GM19455 (cell line): ENCODE results near the gene GNA15.
"Not testable (repeated sequence)": the region's sequence is repeated elsewhere in the genome, so short reads cannot be mapped to it uniquely, and the experiment has no call there.

ENCODE experiments used
- ATAC-seq: cut with Tn5 transposase; IDR thresholded peaks from one replicate; pipeline ENCODE4 v1.9.1; 2021; ENCODE audit not compliant: unreplicated experiment

The GNA15 gene

GRCh38 chr19:3167533-3168272, 31.9 kb downstream of the GNA15 start:
- ATAC-seq: no peak

- ATAC-seq: no peak
Measured at GRCh38 chr19:3171894-3172672, 36.2 kb downstream of the GNA15 start.

DNA sequence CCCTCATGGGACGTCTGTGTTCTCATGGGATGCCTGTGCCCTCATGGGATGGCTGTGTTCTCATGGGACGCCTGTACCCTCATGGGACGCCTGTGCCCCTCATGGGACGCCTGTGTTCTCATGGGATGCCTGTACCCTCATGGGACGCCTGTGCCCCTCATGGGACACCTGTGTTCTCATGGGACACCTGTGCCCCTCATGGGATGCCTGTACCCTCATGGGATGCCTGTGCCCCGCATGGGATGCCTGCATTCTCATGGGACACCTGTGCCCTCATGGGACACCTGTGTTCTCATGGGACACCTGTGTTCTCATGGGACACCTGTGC, 36.8 kb downstream of the GNA15 start:
- ATAC-seq: not testable (repeated sequence)

GRCh38 chr19:3175781-3176714, 40.2 kb downstream of the GNA15 start:
- ATAC-seq: no peak

DNA sequence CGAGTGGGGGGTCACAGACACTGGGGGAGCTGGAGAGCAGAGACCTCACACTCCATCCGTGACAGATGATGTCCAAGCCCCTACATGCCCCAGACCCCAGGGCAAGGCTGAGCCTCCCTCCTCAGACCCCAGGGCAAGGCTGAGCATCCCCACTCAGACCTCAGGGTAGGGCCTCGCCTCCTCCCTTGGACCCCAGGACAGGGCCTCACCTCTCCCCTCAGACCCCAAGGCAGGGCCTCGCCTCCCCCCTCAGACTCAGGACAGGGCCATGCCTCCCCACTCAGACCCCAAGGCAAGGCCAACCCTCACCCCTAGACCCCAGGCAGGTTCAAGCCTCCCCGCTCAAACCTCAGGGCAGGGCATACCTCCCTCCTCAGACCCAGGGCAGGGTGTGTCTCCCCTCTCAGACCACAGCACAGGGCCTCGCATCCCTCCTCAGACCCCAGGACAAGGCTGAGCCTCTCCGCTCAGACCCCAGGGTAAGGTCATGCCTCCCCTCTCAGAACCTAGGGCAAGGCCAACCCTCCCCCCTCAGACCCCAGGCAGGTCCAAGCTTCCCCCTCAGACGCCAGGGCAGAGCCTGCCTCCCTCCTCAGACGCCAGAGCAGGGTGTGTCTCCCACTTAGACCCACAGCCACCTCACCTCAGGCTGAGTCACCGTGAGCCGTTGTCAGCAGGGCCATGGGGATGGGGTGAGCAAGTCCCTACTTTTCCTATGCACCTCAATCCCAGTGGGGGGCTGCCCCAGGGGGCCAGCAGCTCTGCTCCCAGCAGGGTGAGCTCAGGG, 41.1 kb downstream of the GNA15 start:
- no peak for ATAC-seq

DNA sequence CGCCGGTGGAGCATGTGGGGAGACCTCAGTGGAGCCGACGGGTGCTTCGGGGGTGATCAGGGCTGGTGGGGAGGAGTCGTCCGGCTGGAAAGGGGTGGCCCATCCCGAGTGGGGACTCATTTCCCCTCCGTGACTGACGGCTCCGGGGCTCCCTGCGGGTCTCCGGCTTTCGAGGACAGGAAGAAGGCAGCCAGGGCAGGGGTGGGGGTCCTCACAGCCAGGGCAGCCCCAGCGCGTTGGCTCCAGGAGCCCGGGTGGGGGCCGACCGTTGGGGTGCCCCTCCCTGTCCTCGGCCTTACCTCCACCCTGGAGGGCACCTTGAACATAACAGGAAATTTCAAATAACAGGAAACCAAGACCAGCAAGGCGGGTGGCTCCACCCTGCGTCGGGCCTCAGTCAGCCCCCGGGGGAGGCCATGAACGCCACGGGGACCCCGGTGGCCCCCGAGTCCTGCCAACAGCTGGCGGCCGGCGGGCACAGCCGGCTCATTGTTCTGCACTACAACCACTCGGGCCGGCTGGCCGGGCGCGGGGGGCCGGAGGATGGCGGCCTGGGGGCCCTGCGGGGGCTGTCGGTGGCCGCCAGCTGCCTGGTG, 42.6 kb downstream of the GNA15 start, which contains the start of gene S1PR4:
TSS of gene S1PR4 (plus strand) at position 393 of the 596 bp plus-strand sequence. CDS start at position 417, 24 bp downstream.
- no peak for ATAC-seq

DNA sequence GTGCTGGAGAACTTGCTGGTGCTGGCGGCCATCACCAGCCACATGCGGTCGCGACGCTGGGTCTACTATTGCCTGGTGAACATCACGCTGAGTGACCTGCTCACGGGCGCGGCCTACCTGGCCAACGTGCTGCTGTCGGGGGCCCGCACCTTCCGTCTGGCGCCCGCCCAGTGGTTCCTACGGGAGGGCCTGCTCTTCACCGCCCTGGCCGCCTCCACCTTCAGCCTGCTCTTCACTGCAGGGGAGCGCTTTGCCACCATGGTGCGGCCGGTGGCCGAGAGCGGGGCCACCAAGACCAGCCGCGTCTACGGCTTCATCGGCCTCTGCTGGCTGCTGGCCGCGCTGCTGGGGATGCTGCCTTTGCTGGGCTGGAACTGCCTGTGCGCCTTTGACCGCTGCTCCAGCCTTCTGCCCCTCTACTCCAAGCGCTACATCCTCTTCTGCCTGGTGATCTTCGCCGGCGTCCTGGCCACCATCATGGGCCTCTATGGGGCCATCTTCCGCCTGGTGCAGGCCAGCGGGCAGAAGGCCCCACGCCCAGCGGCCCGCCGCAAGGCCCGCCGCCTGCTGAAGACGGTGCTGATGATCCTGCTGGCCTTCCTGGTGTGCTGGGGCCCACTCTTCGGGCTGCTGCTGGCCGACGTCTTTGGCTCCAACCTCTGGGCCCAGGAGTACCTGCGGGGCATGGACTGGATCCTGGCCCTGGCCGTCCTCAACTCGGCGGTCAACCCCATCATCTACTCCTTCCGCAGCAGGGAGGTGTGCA, 43.3 kb downstream of the GNA15 start:
- no peak for ATAC-seq

- no peak for ATAC-seq
Measured at GRCh38 chr19:3179739-3180293, 44.0 kb downstream of the GNA15 start.

DNA sequence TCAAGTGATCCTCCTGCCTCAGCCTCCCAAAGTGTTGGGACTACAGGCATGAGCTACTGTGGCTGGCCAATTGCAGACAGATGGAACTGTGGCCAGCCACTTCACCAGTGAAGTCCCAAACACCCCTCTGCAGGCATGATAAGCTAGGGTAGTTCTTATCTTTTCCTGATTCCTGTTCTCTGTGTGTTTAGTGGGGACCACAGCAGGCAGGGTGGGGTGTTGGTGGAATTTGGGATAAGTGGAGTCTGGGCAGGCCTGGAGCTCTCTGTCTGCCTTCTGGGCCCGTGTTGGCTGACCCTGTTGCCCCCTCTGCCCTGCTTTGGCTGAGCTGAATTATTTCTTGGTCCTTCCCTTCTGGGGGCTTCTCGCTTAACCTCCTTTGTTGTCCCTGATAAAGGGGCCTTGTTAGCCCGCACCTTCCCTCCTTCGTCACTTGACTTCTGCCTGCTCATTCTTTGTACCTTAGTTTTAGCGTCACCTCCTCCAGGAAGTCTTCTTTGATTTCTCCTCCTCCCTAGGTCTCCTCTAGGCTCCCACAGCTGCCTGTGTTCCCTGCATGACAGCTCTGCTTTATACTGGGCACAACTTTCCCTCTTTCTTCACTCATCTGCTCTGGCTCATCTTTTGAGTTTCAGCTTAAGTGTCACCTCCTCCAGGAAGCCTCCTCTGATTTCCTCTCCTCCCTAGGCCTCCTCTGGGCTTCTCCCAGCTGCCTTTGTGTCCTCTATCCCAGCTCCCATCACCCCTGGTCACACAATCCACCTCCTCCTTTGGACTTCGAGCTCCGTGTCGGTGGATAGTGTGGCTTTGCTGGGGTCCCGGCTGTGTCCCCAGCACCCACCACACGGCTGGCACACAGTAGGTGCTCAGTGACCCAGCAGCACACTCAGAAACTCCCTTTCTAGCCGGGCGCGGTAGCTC, 48.1 kb downstream of the GNA15 start:
- no peak for ATAC-seq

DNA sequence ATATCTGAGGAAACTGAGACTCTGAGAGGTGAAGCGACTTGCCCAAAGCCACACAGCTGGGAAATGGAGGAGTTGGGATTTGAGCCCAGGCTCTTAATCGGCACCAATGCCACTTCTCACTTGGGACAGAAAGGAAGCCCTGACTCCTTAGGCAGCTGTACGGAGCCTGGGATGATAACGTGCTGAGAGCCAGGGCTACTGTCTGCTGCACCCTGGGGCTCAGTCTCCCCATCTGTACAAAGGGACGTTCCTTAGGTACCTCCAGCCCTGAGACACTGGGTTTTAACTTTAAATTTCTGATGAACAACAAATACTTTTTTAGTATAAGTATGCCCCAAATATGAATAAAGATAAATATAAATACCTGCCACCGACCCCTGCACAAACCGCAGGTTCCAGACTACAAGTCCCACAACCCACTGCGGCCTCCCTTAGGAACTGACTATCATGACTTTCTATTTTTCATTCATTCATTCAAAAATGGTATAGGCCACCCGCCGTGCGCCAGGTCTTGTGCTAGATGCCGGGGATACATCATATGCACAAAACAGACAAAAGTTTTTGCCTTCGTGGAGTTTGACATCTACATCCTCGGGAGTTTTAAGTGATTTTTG, 49.1 kb downstream of the GNA15 start:
- no peak for ATAC-seq

DNA sequence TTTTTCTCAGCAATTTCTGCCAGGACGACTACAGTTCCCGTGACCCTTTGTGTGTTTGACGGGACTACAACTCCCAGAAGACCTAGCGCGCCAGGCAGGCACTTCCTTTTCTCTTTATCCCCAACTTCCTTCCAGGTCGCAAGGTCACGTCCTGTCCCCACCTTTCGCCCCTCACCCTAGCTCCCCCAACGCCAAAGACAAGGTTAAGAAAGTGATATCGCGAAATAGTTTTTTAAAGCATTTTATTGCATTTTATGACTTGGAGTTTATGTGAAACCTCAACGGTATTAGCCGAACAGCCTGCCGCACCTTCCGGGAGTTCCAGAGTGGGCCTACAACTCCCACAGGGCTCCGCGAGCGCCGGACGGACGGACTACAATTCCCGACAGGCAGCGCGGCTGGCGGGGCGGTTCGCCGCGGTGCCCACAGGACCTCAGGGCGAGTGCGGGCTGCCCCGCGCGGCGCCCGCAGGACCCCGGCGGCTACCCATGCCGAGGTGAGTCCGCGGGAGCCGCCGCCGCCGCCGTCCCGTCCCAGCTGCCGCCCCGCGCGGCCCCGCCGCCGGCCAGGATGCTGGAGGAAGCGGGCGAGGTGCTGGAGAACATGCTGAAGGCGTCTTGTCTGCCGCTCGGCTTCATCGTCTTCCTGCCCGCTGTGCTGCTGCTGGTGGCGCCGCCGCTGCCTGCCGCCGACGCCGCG, 49.8 kb downstream of the GNA15 start, which contains the start of gene NCLN:
TSS of gene NCLN (plus strand) at position 470 of the 699 bp plus-strand sequence. CDS start at position 571, 101 bp downstream.
- ATAC-seq: peak; percentile 74

DNA sequence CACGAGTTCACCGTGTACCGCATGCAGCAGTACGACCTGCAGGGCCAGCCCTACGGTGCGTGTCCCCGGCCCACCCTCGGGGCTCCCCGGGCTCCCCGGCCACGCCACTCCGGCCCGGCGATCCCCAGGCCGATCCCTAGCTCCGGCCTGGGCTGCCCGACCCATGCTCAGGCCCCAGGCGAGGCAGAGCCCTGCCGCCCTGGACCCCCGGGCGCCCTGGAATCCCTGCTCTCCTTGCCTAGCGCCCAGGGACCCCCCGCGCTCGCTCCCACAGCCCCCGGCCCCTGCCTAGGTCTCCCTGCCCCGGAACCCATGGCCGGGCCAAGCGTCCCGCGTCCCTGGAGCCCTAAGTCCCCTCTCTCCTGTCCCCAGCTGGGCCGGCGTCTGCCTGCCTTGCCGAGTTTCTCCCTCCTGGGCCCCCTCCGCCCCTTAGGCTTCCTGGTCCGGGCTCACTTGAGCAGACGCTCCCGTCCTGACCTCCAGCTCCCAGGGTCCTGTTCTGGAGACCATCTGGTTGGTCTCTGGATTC, 50.4 kb downstream of the GNA15 start:
- peak; percentile 21 for ATAC-seq

DNA sequence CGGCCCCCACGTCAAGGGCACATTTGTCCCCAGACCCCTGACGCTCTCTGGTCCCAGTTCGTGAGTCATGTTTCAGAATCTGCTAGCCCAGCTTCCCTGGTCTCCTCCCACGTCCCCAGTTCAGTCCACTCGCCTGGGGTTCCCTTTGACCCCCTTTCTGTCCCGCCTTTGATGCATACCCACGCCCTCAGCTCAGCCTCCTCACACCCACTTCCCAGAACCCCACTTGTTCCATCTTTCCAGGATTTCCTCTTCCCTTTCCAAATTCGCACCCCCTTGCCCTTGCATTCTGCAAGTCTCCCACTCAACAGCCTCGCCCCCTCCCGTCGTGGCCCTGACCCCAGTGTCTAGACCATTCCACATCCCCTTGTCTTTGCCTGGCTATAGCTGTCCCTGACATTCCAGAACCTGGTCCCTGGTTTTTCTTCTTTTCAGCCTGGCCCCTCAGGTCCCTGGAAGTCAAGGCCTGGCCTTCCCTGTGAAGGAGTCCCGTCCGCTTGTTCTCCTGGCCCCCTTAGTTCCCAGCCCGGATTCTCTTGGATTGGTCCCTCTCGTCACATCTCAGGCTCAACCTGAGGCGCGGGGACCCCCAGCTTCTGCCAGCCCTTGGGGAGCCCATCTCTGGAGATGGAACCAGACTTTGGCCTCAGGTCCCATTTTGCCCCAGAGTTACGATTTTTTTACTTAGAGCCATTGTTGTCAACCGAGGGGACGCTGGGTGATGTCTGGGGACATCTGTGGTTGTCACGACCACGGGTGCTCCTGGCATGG, 51.2 kb downstream of the GNA15 start:
- ATAC-seq: no peak

GRCh38 chr19:3187662-3188511, 52.1 kb downstream of the GNA15 start:
- no peak for ATAC-seq
